Subcutaneous adipose tissue (tissue), 4 donors: ENCODE data around the gene ZSWIM4. TPM values are rescaled to one million over a fixed set of nuclear protein-coding genes. Genes with fewer than 3 reads are reported as not detected.

Experiments used
- total RNA-seq, 4 donors: library from RNA; depleted of rRNA; stranded (reverse); fragments of >200 nt; gene quantifications; one replicate each; pipeline ENCODE4 v1.1.0, GENCODE V29; 2016
- TF ChIP-seq, protein P1 (sequence below): fragments of 450-650 bp; IDR thresholded peaks from one replicate; pipeline ENCODE4 v1.5.1; 2016; ENCODE audit warnings: low read depth, mild to moderate bottlenecking, control low read depth, antibody characterized with exemption, moderate library complexity

Gene ZSWIM4
- total RNA-seq, 4 donors from 2014 or later = 1.6 to 4.7 (median 1.9) TPM

DNA sequence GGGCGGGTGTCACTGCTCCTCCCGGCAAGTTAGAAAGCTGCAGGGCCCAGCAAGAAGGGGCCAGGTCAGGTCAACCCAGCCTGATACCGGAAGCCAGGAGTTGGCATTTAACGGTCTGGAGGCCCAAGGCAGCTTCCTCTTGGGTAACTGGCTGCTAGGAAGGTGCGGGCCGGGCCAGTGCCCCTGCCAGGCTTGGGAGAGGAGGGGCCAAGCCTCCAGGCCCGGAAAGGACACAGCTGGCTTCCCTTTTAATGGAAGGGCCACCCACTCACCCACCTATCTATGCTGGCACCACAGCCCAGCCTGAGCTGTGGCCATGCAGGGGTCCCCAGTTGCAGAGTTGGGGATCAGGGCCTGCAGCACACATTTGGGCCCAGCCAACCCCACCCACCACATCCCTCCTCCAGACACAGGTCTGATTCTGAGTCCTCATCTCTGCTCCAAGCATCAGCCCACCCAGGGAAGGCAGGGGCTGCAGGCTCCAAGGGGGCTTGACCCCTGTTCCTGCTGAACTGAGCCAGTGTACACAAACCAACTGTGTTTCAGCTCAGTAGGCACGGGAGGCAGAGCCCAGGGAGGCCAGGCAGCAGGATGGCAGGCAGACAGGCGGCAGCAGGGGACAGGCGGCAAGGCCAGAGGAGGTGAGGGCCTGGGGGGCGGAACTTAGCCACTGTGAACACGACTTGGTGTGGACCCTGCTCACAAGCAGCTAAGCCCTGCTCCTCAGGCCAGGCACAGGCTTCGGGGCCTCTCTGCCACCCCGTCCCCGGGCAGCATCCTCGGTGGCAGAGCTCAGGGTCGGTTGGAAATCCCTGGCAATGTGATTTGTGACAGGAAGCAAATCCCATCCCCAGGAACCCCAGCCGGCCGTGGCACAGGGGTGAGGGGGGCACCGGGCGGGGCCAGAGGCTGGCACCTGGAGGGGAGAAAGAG, 40.8 kb downstream of the ZSWIM4 start:
- TF ChIP-seq, protein P1, sequence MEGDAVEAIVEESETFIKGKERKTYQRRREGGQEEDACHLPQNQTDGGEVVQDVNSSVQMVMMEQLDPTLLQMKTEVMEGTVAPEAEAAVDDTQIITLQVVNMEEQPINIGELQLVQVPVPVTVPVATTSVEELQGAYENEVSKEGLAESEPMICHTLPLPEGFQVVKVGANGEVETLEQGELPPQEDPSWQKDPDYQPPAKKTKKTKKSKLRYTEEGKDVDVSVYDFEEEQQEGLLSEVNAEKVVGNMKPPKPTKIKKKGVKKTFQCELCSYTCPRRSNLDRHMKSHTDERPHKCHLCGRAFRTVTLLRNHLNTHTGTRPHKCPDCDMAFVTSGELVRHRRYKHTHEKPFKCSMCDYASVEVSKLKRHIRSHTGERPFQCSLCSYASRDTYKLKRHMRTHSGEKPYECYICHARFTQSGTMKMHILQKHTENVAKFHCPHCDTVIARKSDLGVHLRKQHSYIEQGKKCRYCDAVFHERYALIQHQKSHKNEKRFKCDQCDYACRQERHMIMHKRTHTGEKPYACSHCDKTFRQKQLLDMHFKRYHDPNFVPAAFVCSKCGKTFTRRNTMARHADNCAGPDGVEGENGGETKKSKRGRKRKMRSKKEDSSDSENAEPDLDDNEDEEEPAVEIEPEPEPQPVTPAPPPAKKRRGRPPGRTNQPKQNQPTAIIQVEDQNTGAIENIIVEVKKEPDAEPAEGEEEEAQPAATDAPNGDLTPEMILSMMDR = no peak

DNA sequence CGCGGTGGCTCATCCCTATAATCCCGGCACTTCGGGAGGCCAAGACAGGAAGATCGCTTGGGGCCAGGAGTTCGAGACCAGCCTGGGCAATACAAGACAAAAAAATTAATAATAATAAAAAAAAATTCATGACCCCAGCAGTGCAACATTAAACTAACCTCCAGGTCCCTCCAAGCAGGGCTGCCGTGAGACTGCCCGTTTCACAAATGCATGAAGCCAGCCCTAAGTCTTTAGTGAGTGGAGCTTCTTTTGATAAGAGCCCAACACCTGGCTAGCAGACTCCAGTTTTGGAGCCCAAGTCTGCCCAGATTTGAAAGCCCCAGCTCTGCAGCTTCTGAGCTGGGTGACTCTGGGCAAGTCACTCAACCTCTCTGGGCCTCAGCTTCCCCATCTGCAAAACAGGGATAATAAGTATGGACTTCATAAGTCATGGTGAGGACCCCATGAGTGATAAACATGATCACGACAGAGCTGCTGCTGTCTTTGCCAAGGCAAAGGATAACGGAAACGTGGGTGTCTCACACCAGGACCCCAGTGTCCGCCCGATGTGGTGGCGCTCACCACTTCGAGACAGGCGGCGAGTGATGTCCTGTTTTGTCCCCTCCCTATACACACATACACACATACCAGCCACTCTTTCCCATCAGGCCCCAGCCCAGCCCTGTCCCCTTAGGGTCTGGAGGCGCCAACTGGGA, 43.3 kb downstream of the ZSWIM4 start:
- TF ChIP-seq, protein P1 = no peak

DNA sequence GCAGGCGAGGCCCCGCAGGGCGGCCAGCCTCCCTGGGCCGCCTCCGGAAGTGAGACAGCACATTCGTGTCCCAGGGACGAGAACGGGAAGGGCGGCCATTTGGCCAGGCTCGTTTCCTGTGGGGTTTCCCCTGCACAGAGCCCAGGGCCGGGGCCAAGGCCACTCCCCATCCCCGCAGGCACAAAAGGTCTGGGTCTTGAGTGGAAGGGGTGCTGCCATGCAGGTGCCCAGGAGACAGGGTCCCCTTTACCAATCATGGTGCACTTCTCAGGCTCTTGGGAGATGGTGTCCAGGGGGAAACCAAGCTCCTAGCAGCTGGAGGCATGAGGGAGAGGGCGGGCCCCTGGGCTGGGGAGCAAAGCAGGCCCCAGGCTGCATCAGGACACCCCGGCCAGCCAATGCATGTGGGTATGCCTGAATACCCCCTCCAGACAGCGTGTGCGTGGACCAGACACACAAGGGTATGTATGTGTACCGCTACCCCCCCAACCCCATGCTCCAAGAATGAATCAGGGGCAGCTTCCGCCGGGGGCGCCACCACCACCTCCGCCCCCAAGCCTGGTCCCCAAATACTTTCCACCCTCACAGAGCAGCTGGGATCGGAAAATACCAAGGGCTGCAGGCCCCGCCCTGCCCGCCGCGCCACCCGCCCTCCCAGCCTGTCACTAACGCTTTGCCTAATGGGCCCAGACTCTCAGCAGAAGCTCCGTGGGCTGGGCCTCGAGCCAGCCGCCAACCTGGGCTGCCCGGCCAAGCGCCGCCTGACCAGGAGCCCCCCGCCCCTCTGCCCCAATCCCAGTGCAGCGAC, 44.1 kb downstream of the ZSWIM4 start:
- TF ChIP-seq, protein P1 = no peak

DNA sequence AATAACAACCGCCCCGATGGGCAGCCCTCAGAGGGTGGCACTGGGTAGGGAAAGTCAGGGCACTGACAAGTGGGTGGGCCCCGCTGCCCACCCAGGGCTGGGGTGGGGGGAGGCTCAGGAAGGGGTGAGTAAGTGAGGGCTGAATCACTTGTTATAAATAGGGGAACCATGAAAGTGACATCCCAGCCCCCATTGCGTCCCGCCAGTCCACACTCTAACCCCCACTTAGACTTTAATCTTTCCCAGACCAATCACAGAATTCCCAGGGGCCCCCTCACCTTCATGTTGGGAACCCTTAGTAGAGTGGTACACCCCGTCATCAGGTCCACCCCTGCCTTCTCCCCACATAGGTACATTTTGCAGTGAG, 44.7 kb downstream of the ZSWIM4 start:
- TF ChIP-seq, protein P1 = no peak

DNA sequence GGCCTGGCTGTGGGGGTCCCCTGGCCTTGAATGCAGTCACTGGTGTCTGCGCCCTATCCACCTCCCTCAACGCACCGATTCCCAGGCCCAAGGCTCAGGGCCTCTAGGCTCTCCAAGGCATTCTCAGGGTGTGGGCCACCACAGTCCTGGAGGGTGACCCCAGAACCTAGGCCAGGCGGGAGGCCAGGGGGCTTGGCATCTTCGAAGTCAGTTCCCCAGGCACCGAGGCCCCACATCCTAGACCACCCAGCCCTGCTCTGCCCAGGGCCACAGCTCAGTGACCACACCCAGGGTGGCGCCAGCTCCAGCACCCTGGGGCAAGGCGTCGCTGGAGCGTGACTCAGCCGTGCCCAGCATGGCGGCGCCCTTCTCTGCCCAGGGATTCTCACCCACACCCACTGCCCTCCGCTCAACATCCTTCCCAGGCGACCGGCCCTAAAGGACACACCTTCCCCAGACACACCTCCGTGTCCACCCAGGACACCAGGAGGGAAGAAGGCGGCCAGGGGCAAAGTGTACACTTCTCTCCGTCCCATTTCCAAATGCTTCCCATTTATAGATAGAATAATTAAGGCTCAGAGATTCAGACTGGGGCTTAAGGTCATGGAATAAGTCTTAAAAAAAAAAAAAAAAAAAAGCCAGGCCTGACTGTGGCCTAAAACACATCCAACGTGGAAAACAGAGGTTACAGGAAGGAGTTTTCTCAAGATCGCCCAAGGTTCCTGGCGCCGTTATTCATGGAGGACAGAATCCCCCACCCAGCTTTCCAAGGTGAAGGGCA, 45.3 kb downstream of the ZSWIM4 start:
- TF ChIP-seq, protein P1 = no peak

DNA sequence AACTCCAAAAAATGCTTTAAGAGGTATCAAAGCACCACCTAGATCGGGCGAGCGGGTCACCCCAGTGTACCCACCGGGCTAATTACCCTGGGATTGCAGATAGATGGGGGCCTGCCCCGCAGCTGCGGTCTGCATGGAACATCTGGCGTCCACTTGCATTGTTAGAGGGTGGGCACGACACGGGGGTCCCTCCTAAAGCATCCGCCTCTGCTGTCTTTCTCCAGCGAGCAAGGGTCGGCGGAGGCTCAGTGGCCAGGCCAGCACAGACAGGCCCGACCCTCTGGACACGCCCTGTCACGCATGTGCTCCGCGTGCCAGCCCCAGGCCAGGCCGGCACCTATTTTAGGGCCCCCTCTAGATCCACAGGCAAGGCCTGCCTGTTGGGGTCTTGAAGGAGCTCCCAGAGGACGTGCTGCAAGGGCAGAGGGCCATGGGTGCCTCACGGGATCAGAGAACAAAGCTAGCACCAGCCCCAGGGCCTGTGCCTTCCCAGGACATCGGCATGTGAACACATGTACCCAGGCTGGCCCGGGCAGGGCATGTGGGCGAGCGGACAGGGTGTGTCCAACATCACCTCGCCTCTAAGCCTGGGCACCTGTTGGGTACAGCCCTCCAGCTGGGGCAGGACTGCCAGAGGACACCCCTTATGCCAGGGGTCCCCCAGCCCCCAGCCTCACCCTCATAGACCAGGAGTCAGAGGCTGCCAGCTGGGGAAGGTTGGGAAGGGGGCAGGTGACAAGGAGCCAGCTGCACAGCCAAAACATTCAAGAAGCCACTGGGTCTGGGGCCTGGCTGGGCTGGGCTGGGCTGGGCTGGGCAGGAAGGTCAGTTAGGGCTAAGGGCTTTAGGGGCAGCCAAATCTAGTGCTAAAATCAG, 46.1 kb downstream of the ZSWIM4 start:
- TF ChIP-seq, protein P1 = no peak
